SK-N-SH (cell line): Measurements from ENCODE around the gene YARS1. TPM values are rescaled to one million over a fixed set of nuclear protein-coding genes. Genes with fewer than 3 reads are reported as not detected.

Experiments
- CTCF ChIA-PET: fragments of 300-600, 350-600 bp; formaldehyde crosslinking; extraction: SDS; loops from one replicate; lab custom pipeline; 2021; lab: Yijun Ruan, JAX
- POLR2A ChIA-PET: fragments of 350-600 bp; sonication (Branson Sonifier 250); formaldehyde crosslinking; extraction: SDS; loops from one replicate; lab custom pipeline; 2020; ENCODE audit warnings: antibody characterized with exemption, inconsistent platforms; lab: Yijun Ruan, JAX
- DNase-seq: peaks from one replicate; pipeline ENCODE4 v3.0.0; 2012
- H2AFZ ChIP-seq: fragments of 200-600 bp; sonication (generic); 2 replicates; pipeline ENCODE4 v1.8.1; 2016; ENCODE audit warnings: antibody characterized with exemption, mild to moderate bottlenecking, low read depth
- H3F3A ChIP-seq: fragments of 200-600 bp; sonication (generic); replicated peaks from 2 replicates; pipeline ENCODE3; 2016; ENCODE audit warnings: antibody characterized with exemption, mild to moderate bottlenecking; ENCODE audit not compliant: insufficient read depth
- H3K27ac ChIP-seq, 2 experiments: fragments of 200-500 bp in 1 of 2; fragments of 200-600 bp in 1 of 2; sonication (Bioruptor generic) in 1 of 2; sonication (generic), shearing (Covaris generic) in 1 of 2; 2 replicates each; pipeline versions ENCODE4 v1.5.1 to v1.6.1; 2014 to 2016; ENCODE audit warnings: low read depth in 2 of 2, inconsistent platforms in 1 of 2, low read length in 1 of 2, mild to moderate bottlenecking in 1 of 2, mixed read lengths in 1 of 2
- H3K27me3 ChIP-seq: fragments of 200-600 bp; sonication (generic), shearing (Covaris generic); 2 replicates; pipeline ENCODE4 v1.6.1; 2016; ENCODE audit warnings: mixed run types; ENCODE audit not compliant: insufficient read depth
- H3K36me3 ChIP-seq, 2 experiments: fragments of 200-500 bp in 1 of 2; fragments of 200-600 bp in 1 of 2; sonication (Bioruptor generic) in 1 of 2; sonication (generic) in 1 of 2; replicated peaks in 1 of 2; 2 replicates each; pipeline versions ENCODE3 to v1.5.1; 2014 to 2016; ENCODE audit warnings: low read length in 1 of 2, mild to moderate bottlenecking in 1 of 2; ENCODE audit not compliant: insufficient read depth in 2 of 2, control insufficient read depth in 1 of 2
- H3K4me1 ChIP-seq, 2 experiments: fragments of 200-500 bp in 1 of 2; fragments of 200-600 bp in 1 of 2; sonication (Bioruptor generic) in 1 of 2; sonication (generic), shearing (Covaris generic) in 1 of 2; 2 replicates each; pipeline versions ENCODE4 v1.5.1 to v1.6.1; 2014 to 2016; ENCODE audit warnings: low read depth in 1 of 2, low read length in 1 of 2, mixed run types in 1 of 2; ENCODE audit not compliant: insufficient read depth in 2 of 2, control insufficient read depth in 1 of 2
- H3K4me2 ChIP-seq: fragments of 200-600 bp; sonication (generic), shearing (Covaris generic); 2 replicates; pipeline ENCODE4 v1.6.1; 2017; ENCODE audit warnings: mixed run types
- H3K4me3 ChIP-seq, 2 experiments: fragments of 200-500 bp in 1 of 2; fragments of 200-600 bp in 1 of 2; sonication (Bioruptor generic) in 1 of 2; sonication (generic), shearing (Covaris generic) in 1 of 2; 2 replicates each; pipeline versions ENCODE4 v1.5.1 to v1.8.1; 2014 to 2016; ENCODE audit warnings: low read depth in 2 of 2, inconsistent platforms in 1 of 2, low read length in 1 of 2, mild to moderate bottlenecking in 1 of 2, mixed read lengths in 1 of 2, moderate library complexity in 1 of 2
- H3K79me2 ChIP-seq: fragments of 200-600 bp; sonication (generic); 2 replicates; pipeline ENCODE4 v1.8.1; 2017; ENCODE audit warnings: mild to moderate bottlenecking; ENCODE audit not compliant: insufficient read depth
- H3K9ac ChIP-seq: fragments of 200-600 bp; sonication (generic); 2 replicates; pipeline ENCODE4 v1.6.1; 2017; ENCODE audit warnings: mixed run types
- H3K9me2 ChIP-seq: fragments of 200-600 bp; sonication (generic); 2 replicates; pipeline ENCODE4 v1.6.1; 2017; ENCODE audit warnings: mixed run types
- H3K9me3 ChIP-seq: fragments of 200-600 bp; sonication (generic); 2 replicates; pipeline ENCODE4 v1.6.1; 2017; ENCODE audit warnings: mixed run types, mild to moderate bottlenecking, moderate library complexity
- H4K20me1 ChIP-seq: fragments of 200-600 bp; sonication (generic); 2 replicates; pipeline ENCODE4 v1.6.1; 2017; ENCODE audit warnings: mild to moderate bottlenecking, mixed run types; ENCODE audit not compliant: insufficient read depth
- CHD2 ChIP-seq: fragments of 150-350 bp; IDR thresholded peaks from 2 replicates; pipeline ENCODE4 v1.6.1; 2018; ENCODE audit warnings: low read length; ENCODE audit not compliant: partially characterized antibody
- EZH2phosphoT487 ChIP-seq: fragments of 200-600 bp; sonication (generic); IDR thresholded peaks from 2 replicates; pipeline ENCODE4 v1.6.1; 2017; ENCODE audit warnings: low read depth, mixed run types, mild to moderate bottlenecking, antibody characterized with exemption, moderate library complexity, borderline replicate concordance
- FOSL2 ChIP-seq: IDR thresholded peaks from 2 replicates; pipeline ENCODE4 v1.4.0; 2012; ENCODE audit warnings: low read depth, mild to moderate bottlenecking, moderate library complexity, borderline replicate concordance
- FOXM1 ChIP-seq: IDR thresholded peaks from 2 replicates; pipeline ENCODE4 v1.4.0; 2012; ENCODE audit warnings: low read depth, mild to moderate bottlenecking
- JUND ChIP-seq: IDR thresholded peaks from 2 replicates; pipeline ENCODE4 v1.4.0; 2012
- NRF1 ChIP-seq: IDR thresholded peaks from 2 replicates; pipeline ENCODE4 v1.6.1; 2012; ENCODE audit warnings: low read depth, mild to moderate bottlenecking, low read length
- POLR2AphosphoS5 ChIP-seq: IDR thresholded peaks from 2 replicates; pipeline ENCODE4 v1.6.1; 2012; ENCODE audit warnings: low read depth, low read length
- RFX5 ChIP-seq: IDR thresholded peaks from 2 replicates; pipeline ENCODE4 v1.6.1; 2012; ENCODE audit warnings: mild to moderate bottlenecking, improper control_type of control experiment, low read length
- RXRA ChIP-seq: IDR thresholded peaks from 2 replicates; pipeline ENCODE4 v1.4.0; 2012; ENCODE audit warnings: low read depth, mild to moderate bottlenecking, borderline replicate concordance
- SIN3A ChIP-seq: IDR thresholded peaks from 2 replicates; pipeline ENCODE4 v1.6.1; 2012; ENCODE audit warnings: low read depth, mild to moderate bottlenecking, low read length, moderate library complexity, borderline replicate concordance
- SMC3 ChIP-seq: IDR thresholded peaks from 2 replicates; pipeline ENCODE4 v1.6.1; 2012; ENCODE audit warnings: low read depth, low read length, improper control_type of control experiment
- TAF1 ChIP-seq: IDR thresholded peaks from 2 replicates; pipeline ENCODE4 v1.6.1; 2012; ENCODE audit warnings: low read depth, mild to moderate bottlenecking, low read length, moderate library complexity, borderline replicate concordance
- YY1 ChIP-seq: IDR thresholded peaks from 2 replicates; pipeline ENCODE4 v1.4.0; 2012; ENCODE audit warnings: low read depth, mild to moderate bottlenecking
- WGBS: methylation state at CpG from one replicate; pipeline ENCODE4 v1.1.6; 2017; ENCODE audit warnings: low lambda C conversion rate; 5-methylcytosine and 5-hydroxymethylcytosine counted together
- polyA plus RNA-seq, 3 experiments: library from polyadenylated mRNA; depleted of rRNA; stranded (reverse); fragments of >200 nt; gene quantifications; 2 replicates each; pipeline ENCODE4 v1.2.3, GENCODE V29; 2012
- TF ChIP-seq, protein P1 (sequence below): IDR thresholded peaks from 2 replicates; pipeline ENCODE4 v1.4.0; 2012; ENCODE audit warnings: low read depth, borderline replicate concordance
- TF ChIP-seq, protein P2 (sequence below): IDR thresholded peaks from 2 replicates; pipeline ENCODE4 v1.4.0; 2012; ENCODE audit warnings: low read depth, borderline replicate concordance
- TF ChIP-seq, protein P3 (sequence below): IDR thresholded peaks from 2 replicates; pipeline ENCODE4 v1.4.0; 2012; ENCODE audit warnings: low read depth
- TF ChIP-seq, protein P4 (sequence below): fragments of 150-350 bp; IDR thresholded peaks from 2 replicates; pipeline ENCODE4 v1.6.1; 2016; ENCODE audit warnings: mild to moderate bottlenecking, low read depth, low read length

YARS1 gene
- polyA plus RNA-seq, 1 of the 3 experiments (the other 2 are of a cell fraction) = 46.3 TPM

DNA sequence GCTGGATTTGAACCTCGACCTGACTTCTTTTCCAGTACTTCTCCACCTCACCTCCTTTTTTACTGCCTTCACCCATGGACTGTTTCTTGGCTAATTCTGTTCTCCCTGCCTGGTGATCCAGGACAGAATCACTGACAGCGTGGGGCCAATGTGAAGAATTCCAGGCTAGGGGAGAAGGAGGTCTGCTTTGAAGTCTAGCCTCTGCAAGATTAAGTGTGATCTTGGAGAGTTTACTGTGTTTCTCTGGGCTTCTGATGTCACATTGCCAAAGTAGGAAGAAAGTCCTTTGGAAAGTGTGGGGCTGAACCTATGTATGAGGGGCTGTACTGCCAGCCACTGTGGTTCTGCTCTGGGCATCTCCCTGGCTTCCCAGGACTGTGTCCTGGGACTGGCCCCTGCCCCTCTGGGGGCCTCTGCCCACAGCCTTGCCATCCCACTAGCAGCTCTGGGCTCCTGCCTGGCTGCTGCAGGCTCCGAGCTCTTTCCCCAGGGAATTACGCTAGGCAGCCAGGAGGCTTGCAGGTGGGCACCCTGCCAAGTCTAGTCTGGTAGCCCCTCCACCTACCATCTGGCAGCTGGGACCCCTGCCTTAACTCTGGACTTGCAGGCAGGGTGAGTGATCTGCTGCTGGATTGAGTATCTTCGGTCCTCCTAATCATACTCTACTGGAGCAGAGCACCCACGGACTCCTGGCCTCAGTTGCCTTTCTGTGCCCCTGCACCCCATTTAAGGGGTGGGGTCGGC lies 52.2 kb downstream of the YARS1 start:
- Histone ChIP-seq H2AFZ (no peak overlapping the region), H3K9me2 (no peaks in the 10 kb centered on the region), H3K4me1 (peaks cover 29 to 47% of the 10 kb centered on the region in 2 experiments), H3K9me3 (no peaks in the 10 kb centered on the region), H3F3A (peaks cover 11% of the 10 kb centered on the region), H3K4me2 (no peak overlapping the region), H3K4me3 (peak overlapping the region in 1 of 2 experiments; percentile 29; a peak in 1 of 4 replicates), H3K27me3 (no peaks in the 10 kb centered on the region), H3K36me3 (no peaks in the 10 kb centered on the region), H3K27ac (peak overlapping the region in 1 of 2 experiments; percentile 19; a peak in 1 of 4 replicates), H4K20me1 (no peaks in the 10 kb centered on the region), H3K9ac (no peak overlapping the region), H3K79me2 (0 out of 2 replicates have a peak, but pooled peaks cover 3% of the 10 kb centered on the region)
- ChIA-PET POLR2A (interaction anchor here (0.6 to 0.7 kb wide), 2 partner anchors 9 to 23 kb away, joined by 3 to 4 read pairs; a partner anchor contains a TSS), CTCF (interaction anchor here (2.2 to 4.8 kb wide), 2 partner anchors 9 to 52 kb away, joined by 8 to 49 read pairs; no protein-coding TSS in a partner anchor)
- 67% methylated on average over 5 of the region's 7 CpGs for WGBS
- TF ChIP-seq, protein P1, sequence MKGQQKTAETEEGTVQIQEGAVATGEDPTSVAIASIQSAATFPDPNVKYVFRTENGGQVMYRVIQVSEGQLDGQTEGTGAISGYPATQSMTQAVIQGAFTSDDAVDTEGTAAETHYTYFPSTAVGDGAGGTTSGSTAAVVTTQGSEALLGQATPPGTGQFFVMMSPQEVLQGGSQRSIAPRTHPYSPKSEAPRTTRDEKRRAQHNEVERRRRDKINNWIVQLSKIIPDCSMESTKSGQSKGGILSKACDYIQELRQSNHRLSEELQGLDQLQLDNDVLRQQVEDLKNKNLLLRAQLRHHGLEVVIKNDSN = no peak
- TF ChIP-seq CHD2 (no peak), SIN3A (no peak), EZH2phosphoT487 (no peak), FOXM1 (no peak), POLR2AphosphoS5 (no peak), RFX5 (no peak), RXRA (no peak), TAF1 (no peak), NRF1 (no peak)
- TF ChIP-seq, protein P2, sequence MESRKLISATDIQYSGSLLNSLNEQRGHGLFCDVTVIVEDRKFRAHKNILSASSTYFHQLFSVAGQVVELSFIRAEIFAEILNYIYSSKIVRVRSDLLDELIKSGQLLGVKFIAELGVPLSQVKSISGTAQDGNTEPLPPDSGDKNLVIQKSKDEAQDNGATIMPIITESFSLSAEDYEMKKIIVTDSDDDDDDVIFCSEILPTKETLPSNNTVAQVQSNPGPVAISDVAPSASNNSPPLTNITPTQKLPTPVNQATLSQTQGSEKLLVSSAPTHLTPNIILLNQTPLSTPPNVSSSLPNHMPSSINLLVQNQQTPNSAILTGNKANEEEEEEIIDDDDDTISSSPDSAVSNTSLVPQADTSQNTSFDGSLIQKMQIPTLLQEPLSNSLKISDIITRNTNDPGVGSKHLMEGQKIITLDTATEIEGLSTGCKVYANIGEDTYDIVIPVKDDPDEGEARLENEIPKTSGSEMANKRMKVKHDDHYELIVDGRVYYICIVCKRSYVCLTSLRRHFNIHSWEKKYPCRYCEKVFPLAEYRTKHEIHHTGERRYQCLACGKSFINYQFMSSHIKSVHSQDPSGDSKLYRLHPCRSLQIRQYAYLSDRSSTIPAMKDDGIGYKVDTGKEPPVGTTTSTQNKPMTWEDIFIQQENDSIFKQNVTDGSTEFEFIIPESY = no peak
- TF ChIP-seq, protein P3, sequence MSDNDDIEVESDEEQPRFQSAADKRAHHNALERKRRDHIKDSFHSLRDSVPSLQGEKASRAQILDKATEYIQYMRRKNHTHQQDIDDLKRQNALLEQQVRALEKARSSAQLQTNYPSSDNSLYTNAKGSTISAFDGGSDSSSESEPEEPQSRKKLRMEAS = no peak
- DNase-seq = peak; percentile 72

DNA sequence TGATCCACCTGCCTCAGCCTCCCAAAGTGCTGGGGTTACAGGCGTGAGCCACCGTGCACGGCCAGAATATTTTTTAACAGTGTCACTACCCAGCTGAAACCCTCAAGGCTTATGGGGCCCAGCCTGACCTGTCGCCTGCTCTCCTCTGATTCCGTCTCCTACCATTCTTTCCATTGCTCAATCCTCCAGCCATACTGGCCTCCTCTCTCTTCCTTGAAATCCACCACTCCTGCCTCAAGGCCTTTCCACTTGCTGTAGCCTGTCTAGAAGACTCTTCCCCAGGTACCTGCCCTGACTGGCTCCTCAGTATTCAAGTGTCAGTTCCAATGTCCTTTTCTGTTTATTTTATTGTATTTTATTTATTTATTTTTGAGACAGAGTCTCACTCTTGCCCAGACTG lies 53.9 kb downstream of the YARS1 start:
- ChIA-PET POLR2A (no interaction called here), CTCF (interaction anchor here (0.6 to 4.8 kb wide), 4 partner anchors 11 to 242 kb away, joined by 3 to 49 read pairs (median 4); no protein-coding TSS in a partner anchor)

More for the DNA sequence above, 53.9 kb downstream of the YARS1 start:
- 0 out of 2 replicates have a peak, but pooled peaks cover 3% of the 10 kb centered on the region for H3K79me2 ChIP-seq
- no peaks in the 10 kb centered on the region for H3K9me3 ChIP-seq
- WGBS = 99% methylated on average over 5 of the region's 5 CpGs
- H3K36me3 ChIP-seq = no peaks in the 10 kb centered on the region
- peaks cover 11% of the 10 kb centered on the region for H3F3A ChIP-seq
- H3K27me3 ChIP-seq = no peaks in the 10 kb centered on the region
- no peak overlapping the region for H3K27ac ChIP-seq
- no peak overlapping the region for H3K9ac ChIP-seq
- TF ChIP-seq SMC3 (no peak), FOSL2 (no peak), SIN3A (no peak), YY1 (no peak), NRF1 (no peak), JUND (no peak), RFX5 (no peak)
- TF ChIP-seq, protein P2 = no peak
- TF ChIP-seq, protein P4, sequence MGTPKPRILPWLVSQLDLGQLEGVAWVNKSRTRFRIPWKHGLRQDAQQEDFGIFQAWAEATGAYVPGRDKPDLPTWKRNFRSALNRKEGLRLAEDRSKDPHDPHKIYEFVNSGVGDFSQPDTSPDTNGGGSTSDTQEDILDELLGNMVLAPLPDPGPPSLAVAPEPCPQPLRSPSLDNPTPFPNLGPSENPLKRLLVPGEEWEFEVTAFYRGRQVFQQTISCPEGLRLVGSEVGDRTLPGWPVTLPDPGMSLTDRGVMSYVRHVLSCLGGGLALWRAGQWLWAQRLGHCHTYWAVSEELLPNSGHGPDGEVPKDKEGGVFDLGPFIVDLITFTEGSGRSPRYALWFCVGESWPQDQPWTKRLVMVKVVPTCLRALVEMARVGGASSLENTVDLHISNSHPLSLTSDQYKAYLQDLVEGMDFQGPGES = no peak
- TF ChIP-seq, all 33 proteins: peak for 0
- H3K9me2 ChIP-seq = no peaks in the 10 kb centered on the region
- peaks cover 33 to 54% of the 10 kb centered on the region in 2 experiments for H3K4me1 ChIP-seq
- DNase-seq = no peak
- no peak overlapping the region for H2AFZ ChIP-seq
- H4K20me1 ChIP-seq = no peaks in the 10 kb centered on the region
- H3K4me2 ChIP-seq = no peak overlapping the region
- H3K4me3 ChIP-seq = no peak overlapping the region
